ENCODE results near the gene NOP9.

The NOP9 gene, protein sequence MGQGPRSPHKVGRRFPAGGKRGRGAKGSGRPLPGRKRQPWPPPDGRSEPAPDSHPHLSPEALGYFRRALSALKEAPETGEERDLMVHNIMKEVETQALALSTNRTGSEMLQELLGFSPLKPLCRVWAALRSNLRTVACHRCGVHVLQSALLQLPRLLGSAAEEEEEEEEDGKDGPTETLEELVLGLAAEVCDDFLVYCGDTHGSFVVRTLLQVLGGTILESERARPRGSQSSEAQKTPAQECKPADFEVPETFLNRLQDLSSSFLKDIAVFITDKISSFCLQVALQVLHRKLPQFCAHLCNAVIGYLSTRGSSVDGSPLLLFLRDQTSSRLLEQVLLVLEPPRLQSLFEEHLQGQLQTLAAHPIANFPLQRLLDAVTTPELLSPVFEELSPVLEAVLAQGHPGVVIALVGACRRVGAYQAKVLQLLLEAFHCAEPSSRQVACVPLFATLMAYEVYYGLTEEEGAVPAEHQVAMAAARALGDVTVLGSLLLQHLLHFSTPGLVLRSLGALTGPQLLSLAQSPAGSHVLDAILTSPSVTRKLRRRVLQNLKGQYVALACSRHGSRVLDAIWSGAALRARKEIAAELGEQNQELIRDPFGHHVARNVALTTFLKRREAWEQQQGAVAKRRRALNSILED

DNA sequence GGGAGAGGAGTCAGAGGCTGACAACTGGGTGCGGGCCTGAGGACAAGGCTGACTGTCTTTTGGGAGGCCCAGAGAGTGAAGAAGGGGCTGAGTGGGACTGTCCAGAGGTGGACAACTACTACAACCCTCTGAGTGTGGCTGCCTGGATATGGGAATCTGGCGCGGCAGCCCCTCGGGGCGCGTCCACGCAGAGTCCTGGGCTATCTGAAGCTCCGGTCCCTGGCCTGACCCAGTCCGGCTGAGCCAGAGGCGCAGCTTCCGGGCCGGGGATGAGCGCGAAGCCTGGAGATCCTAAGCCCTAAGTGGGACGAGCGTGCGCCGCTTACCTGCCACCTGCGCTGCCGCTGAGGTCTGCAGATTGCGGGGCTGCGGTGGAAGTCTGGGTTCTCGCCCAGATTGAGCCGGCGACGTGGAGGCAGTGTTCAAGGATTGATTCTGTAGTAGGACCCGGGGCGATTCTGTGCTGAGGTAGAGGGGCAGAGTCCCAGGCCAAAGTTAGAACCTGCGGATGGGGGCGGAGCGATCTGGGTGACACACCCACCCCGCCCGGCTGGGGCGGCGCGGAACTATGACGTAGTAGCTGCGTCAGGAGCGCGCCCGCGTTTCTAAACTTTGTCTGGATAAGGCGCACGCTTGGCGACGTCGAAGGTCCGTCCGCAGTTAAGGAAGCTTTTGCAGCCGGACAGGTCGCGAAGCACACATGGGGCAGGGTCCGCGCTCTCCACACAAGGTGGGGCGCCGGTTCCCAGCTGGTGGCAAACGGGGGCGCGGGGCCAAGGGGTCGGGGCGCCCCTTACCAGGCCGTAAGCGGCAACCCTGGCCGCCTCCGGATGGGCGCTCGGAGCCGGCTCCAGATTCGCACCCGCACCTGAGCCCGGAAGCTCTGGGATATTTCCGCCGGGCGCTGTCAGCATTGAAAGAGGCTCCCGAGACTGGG lies at the start of gene NOP9, which contains the start of gene DHRS1:
NOP9 (plus strand) TSS at position 596 of the 937 bp plus-strand sequence; CDS start at position 701, 105 bp downstream.
DHRS1 (minus strand) TSS at position 526 of the 937 bp plus-strand sequence. CDS start 674 bp downstream, outside the sequence.
- peak; percentile 61 for DNase-seq (ENCODE audit: low read depth)

DNA sequence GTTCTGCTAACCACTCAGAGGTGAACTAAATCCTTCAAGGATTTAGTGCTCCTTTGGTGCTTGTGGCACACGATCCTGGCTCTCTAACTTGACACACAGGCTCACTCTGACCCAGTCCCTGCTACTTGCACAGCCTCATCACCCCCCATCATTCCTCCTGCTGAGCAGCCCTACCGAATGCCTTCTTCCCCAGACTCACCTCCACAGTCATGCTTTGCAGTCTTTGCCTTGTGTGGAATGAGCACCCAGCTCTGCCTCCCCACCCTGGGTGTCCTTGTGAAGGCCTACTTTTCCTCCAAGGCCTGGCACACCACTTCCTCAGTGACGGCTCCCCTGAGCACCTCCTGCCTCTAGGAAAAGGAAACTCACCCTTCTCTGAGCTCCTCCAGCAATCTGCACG lies 49.3 kb upstream of the NOP9 start:
- DNase-seq (ENCODE audit: low read depth), result no peak

DNA sequence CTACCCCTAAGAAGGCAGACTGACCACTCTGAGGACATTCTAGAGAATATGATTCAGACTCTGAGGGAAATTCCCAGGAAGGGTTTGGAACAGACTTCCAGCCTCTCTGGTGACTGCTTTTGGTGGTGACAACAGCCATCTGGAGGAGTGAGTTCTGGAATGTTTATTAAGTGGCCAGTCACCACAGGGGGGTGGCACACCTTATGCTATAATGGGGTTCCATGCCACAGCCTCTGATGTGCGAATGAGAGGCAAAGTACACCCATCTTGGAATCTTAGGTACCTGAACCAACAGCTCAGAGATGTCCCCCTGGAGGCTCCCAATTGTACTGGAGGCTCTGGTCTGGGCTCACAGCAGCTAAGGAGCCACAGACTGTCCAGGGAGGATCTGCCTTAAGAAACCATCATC lies 47.8 kb upstream of the NOP9 start:
- no peak for DNase-seq (ENCODE audit: low read depth)

DNA sequence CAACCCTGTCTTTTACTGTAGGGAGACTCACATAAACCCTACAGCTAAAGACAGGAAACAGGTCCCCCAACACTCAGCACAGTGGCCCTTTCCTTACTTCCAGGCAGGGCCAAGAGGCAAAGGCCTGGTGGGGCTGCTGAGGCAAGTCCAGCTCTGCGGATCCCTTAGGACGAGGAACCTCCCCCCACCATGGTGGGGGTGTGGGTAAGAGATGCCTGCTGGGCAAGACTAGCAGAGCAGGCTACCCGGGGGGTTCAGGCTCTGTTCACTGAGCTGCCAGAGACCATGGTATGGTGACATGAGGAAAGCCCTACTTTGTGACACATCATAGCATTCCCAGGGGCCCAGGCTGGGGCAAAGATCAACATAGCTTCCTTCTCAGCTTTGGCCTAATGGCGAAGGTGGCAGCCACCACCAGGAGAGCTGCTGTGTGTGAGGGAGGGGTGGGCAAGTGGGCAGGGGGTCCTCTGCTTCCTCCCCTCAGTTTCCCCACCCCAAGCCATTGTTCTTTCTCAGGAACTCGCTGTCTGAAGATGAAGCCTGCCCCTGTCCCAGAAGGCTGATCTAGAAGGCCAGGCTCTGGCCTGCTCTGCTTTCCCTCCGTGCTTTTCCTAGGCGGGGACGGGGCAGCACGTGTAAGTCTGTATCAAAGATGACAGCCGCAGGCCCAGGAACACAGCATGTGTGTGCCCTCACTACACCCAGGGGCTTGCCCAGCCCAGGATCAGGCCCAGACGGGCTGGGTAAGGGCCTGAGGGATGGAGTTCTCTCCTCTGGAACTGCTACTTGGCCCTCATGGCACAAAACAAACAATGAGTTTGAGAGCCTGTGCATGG lies 47.1 kb upstream of the NOP9 start:
- DNase-seq (ENCODE audit: low read depth), result no peak

DNA sequence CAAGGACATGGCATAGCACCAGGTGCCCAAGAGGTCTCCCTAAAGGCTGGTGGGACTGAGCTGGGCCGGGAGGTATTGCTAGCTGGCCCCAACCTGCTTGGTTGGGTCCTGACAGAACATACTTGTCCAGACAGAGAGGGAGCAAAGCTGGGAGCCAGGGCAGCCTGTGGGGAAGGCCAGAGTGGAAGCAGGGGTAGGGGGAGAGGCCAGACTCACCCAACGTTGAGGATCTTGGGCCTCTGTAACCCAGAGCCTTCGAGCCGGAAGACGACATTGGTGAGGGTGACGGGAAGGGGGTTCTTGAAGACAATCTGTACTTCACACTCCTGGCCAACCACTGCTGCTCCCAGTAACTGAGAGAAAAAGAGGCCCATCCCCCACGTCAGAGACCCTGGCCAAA lies 45.7 kb upstream of the NOP9 start:
- no peak for DNase-seq (ENCODE audit: low read depth)

DNA sequence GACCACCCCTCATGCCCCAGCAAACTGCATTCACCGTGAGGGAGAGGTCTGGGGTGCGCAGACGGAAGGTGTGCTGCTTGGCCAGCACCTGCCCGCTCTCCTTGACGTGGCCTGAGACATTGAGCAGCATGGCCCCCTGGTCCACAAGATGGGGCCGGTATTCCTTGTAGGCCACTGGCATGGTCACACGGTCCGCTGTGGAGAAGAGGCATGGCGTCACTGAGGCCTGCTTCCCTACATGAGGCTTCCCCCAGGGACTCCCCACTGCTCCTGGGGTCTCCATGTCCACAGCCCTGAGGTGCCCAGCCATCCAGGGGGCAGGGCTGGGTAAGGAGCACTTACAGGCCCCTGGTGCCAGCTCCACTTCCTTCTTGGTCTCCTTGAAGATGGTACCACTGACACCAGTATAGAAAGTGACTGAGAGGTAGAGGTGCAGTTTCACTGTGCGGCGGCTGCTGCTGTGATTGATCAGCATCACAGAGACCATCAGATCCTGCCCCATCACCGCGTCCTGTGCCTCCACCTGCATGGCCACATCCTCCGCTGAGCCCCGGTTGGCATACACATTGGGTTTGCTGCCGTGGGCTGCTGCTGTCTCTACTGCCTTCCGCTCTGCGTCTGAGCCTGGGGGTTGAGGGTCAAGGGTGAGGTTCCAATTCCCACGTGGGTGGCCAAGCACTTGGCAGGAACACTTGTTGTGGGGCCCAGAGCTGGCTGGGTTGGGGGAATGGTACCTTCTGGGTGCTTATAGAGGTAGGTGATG lies 44.8 kb upstream of the NOP9 start:
- DNase-seq (ENCODE audit: low read depth), result no peak

DNA sequence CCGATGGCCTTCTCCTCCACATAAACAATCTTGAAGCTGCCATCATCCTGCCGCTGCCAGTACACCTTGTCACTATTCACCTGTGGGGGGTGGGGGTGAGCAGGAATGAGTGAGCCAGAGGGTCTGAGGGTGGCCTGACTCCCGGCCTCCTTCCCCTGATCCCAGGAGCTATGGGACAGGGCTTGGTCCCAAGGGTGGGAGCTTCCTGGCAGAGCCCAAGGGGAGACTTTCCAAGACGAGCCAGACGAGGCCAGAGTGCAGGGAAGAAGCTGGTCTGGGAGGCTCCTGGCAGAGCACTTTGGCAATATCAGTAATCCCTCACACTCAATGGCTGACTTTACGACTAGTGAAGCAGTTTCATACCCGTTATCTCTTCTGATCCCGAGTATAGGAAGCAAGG lies 44.2 kb upstream of the NOP9 start:
- no peak for DNase-seq (ENCODE audit: low read depth)

DNA sequence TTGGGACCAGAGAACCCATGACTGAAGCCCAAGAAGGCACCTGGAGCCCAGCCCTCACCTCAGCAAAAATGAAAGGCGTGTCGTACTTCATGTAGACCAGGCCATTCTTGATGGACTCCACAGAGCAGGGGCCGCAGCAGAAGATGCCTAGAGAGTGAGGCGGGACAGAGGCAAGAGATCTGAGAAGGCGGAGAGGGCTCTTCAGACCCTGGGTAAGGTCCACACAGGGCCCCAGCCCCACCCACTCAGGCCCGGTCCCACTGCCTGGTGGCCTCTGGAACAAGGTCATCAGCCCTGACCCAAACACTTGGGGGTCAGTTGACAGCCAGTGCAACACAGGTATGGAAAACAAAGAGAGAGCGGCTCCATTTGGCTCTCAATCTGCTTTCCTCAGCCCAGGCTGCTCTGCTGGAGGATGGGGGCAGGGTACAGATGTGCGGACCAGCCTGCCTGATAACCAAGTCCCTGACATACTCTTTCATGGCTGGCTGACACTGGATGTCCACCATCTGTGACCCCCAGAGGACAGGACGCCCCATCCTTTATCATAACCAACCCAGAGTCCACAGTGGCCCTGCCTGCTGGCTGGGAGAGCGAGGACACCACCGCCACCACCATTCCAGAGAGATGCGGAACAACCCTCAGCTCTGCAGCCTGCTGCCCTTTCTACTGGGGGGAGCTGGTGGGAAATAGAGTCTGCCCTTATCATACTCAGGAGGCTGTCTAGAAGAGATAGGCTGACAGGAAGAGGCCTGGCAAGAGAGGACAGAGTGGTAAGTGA lies 43.5 kb upstream of the NOP9 start:
- DNase-seq (ENCODE audit: low read depth), result no peak

DNA sequence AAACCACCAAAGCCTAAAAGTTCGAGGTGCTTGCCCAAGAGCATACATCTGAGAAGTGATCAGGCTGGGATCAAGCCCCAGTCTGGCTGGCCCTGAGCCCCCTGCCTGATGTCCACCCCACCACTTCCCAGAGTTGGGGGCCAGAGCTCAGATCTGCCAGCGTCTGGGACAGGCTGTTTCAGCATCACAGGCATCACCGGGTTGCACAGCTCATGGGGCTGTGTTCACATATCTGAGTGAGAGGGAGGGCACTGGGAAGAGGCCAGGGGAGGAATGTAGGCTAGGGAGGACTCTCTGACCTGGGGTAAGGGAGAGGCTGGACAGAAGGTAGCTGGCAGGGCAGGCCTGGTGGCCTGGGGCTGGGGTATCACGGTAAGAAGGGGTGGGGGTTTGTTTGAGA lies 42.7 kb upstream of the NOP9 start:
- no peak for DNase-seq (ENCODE audit: low read depth)

DNA sequence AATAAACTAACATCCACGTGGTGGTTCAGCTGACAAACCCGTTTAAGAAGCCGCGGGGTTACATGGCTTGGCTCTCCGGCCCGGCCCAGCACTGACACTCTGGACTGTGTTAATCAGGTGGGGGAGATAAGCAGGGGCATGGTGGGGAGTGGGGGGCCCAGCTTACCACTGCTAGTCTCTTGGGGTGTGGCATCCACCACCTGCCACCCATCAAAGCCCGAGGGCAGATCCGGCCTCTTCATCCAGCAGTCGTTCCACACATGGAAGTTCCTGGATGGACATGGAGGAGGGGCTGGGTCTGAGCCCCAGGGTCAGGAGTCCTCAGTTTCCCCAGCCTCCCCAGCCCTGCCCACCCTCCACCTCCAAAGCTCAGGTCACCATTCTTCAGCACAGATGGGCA lies 41.5 kb upstream of the NOP9 start:
- no peak for DNase-seq (ENCODE audit: low read depth)

DNA sequence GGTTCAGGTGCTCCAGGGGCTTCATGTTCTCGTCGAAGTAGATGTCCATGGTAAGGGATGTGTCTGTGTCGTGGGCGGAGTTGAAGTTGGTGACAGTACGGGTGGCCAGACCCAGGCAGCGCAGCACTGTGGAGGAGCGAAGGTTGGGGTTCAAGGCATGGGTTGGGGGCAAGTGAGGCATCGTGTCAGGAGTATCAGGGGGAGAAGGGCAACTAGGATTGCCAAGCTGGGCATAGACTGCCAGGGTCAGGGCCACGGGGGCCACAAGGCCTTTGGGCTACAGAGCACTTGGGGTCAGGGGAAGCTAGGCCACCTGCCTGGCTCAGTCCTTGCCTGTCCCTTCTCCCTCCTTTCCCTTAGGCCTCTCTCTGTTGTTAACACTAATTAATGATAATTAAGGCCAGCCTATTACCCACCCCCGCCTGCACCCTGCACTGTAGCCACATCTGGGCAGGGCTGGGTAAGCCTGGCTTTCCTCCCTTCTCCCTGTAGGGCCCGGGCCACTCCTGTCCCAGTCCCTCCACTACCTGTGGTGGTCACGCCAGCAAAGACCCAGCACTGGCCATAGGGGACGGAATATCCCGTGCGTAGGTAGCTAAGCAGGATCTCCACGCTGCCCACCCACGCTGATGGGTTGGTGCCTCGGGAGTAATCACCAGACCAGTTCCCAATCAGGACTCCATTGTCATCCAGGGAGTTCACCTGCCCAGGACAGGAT lies 40.9 kb upstream of the NOP9 start:
- no peak for DNase-seq (ENCODE audit: low read depth)

DNA sequence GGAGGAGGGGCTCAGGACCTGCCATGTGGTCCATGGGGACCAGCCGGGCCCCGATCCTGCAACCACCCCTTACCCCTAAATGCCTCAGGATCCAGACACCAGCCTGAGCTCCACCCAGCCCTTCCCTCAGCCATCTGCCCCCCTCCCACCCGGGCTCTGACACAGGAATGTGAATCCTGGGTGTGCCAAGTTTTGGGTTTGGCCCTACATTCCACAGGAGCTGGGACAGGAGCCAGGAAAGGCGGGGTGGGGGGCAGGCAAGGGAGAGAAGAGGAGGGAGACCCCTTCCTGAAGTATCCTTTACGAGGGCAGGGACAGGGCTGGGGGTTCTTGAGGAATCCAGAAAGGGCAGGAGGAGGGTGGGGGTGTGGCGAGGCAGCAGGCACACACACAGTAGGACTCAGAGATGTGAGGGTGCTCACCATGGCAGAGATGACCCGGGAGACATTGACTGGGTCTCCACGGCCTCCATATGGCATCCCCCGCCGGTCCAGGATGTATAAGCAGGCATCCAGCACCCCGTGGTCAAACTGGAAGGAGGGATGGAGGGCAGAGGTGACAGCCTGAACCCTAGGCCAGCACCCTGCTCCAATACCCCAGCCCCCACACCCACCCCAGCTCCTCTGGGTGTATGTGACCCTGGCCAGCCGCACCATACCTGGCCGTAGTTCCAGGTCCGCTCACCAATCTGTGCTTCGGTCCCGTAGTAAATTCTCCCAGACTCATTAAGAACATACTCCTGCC lies 40.2 kb upstream of the NOP9 start:
- DNase-seq (ENCODE audit: low read depth), result no peak

DNA sequence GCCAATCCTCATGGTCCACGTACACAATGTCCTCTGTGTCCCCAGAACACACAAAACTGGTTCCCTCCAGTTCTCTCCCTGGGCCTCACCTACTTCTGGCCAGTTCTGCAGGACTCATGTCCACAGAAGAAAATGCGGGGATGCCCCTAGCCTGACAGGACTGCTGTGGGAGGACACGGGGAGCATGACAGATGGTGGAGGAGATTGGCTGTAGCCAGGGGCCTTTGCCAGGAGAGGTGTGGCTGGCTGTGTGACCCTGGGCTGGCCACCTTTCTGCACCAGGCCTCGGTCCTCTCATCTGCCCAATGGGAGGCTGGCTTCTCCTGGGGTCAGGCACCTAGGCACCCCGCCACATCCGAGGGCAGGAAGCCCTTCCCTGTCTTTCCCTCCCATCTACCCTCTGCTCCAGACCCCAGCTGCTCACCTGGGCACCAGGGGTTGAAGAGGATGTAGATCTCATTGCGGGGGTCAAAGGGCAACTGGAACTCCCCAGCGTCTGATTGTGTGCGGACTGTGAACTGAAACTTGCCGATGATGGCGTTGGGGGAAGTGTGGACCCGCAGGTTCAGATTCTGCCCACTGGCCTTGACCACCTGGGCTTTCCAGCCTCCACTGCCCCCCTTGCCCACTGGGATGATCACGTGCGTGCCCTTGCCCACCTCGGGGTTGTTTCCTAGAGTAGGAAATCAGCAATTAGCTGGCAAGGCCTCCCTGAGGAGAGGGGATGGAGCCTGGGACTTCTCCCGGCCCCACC lies 39.4 kb upstream of the NOP9 start:
- DNase-seq (ENCODE audit: low read depth), result no peak

DNA sequence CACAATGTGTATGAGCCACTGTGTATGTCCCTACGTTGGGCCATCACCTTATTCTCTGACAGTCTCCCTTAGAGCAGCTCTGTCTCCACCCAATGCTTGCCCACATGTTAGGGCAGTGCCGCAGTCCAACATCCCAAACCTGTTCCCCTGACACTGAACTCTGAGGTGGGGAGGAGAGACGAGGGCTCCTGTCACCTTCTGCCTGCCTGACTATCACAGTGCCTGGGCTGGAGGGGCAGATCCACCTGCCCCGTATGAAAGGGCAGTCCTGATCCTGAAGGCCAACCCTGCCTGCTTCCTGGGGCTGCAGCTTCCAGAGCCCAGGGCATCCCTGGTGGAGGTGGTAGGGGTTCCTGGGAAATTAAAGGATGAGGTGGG lies 38.9 kb upstream of the NOP9 start:
- no peak for DNase-seq (ENCODE audit: low read depth)

DNA sequence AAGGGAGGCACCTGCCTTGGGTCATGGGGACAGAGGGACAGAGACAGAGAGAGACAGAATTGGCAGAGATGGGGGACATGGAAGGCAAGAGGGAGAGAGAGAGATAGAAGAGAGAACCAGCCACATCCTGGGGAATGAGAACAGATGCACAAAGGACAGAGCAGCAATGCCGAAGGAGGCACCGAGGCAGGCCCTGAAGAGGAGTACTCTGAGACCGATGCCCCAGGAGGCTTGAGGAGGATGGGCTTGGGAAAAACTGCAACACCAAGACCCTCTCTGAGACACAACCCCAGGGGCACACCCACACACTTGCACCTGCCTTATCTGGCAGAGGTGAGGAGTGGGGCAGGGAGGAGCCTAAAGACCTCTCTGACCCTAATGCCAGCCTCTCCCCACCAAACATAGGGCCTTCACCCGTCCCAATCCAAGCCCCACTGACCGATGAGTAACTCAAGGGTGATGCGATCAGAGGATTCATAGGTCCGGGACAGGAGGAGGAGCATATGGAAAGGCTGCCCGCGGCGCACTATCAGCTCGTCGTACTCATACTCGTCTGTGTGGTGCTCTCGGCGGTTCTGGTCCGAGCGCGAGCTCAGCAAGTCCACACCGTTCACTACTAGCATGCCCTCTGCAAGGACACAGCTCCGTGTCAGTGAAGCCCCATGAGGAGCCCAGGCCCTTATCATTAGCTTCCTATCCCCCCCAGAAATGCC lies 38.2 kb upstream of the NOP9 start:
- DNase-seq (ENCODE audit: low read depth), result no peak

DNA sequence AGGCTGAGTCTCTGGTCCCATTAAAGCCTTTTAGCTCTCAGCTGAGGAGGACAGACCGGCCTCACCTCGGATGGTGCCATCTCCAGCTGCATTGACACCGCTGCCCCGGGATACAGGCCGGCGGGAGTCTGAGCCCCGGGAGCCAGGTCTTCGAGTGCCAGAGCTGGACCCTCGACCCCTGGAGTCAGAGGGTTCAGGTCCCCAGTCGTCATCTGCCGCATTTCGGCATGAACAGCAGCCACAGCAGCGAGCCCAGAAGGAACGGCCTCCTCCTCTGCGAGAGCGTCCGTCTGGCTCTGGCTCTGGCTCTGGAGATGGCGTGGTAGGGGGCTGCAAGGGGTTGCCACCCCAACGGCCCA lies 37.7 kb upstream of the NOP9 start:
- DNase-seq (ENCODE audit: low read depth), result no peak
